ACC112 (cell line): Measurements from ENCODE around the gene RAB3C.

Experiments used
- H2AFZ ChIP-seq: fragments of 200-600 bp; sonication (generic); one replicate; pipeline ENCODE4 v1.6.0; 2017; ENCODE audit warnings: antibody characterized with exemption, low read length; ENCODE audit not compliant: unreplicated experiment
- H3K27ac ChIP-seq: fragments of 200-600 bp; sonication (generic); 2 replicates; pipeline ENCODE4 v1.5.1; 2014; ENCODE audit warnings: low read depth, mild to moderate bottlenecking, antibody characterized with exemption, low read length, moderate library complexity
- H3K27me3 ChIP-seq: fragments of 200-600 bp; sonication (generic); 2 replicates; pipeline ENCODE4 v1.6.1; 2014; ENCODE audit warnings: mild to moderate bottlenecking, antibody characterized with exemption, low read length, moderate library complexity, mixed read lengths; ENCODE audit not compliant: insufficient read depth
- H3K36me3 ChIP-seq: fragments of 200-600 bp; sonication (generic); 2 replicates; pipeline ENCODE4 v1.6.1; 2016; ENCODE audit warnings: mild to moderate bottlenecking, antibody characterized with exemption, low read length, moderate library complexity, mixed read lengths; ENCODE audit not compliant: insufficient read depth
- H3K4me1 ChIP-seq: fragments of 200-600 bp; sonication (generic); one replicate; pipeline ENCODE4 v1.6.1; 2016; ENCODE audit warnings: low read length, mixed read lengths; ENCODE audit not compliant: insufficient read depth, unreplicated experiment, control insufficient read depth
- H3K4me3 ChIP-seq: fragments of 200-600 bp; sonication (generic); 2 replicates; pipeline ENCODE4 v1.5.1; 2014; ENCODE audit warnings: mild to moderate bottlenecking, low read depth, low read length
- H3K79me2 ChIP-seq: fragments of 200-600 bp; sonication (generic); one replicate; pipeline ENCODE4 v1.6.0; 2016; ENCODE audit warnings: low read length; ENCODE audit not compliant: control insufficient read depth, unreplicated experiment, insufficient read depth

Gene RAB3C

DNA sequence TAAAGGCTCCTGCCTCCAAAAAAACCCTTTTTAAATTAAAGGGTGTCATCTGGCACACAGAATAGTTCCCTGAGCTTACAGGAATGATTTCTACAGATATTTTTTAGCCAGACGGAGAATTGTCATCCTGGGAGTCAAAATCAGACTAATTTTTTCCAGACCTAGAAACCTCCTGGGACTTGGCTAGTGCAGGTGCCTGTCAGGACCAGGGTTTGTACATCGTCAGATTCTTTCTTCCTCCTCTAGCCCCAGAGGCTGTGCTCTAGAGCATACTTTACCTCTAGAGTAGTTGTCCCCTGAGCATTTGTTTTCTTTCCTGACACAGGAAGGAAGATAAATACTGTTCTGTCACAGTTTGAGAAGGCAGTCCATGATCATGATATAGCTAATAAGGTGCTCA lies 52.5 kb downstream of the RAB3C start:
- no peaks in the 10 kb centered on the region for H3K4me1 ChIP-seq
- no peak overlapping the region for H3K27ac ChIP-seq
- no peaks in the 10 kb centered on the region for H3K36me3 ChIP-seq
- no peaks in the 10 kb centered on the region for H3K79me2 ChIP-seq
- peaks cover 41% of the 10 kb centered on the region for H3K27me3 ChIP-seq
- no peak overlapping the region for H3K4me3 ChIP-seq
- no peak overlapping the region for H2AFZ ChIP-seq

DNA sequence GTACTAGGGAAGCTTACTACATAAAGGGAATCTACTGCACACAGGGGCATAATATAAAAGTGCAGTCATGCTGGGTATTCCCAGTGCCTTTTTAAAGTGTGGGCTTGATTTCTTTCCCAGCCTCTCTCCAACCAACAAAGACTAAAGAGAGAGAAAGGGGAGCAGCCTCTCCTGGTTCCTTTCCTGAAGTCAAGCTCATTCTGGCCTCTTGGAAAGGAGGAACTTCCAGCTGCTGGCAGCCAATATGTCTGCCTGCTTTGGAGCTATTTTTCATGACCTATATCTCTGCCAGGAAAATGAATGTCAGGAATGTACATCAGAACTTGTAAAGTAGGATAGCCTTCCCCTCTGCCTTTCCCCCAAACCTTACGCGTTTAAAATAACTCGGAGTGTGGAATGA lies 57.1 kb downstream of the RAB3C start:
- no peak overlapping the region for H3K27ac ChIP-seq
- no peak overlapping the region for H3K4me3 ChIP-seq
- peaks cover 35% of the 10 kb centered on the region for H3K27me3 ChIP-seq
- H2AFZ ChIP-seq, result no peak overlapping the region
- no peaks in the 10 kb centered on the region for H3K36me3 ChIP-seq
- no peaks in the 10 kb centered on the region for H3K4me1 ChIP-seq
- H3K79me2 ChIP-seq, result no peaks in the 10 kb centered on the region

DNA sequence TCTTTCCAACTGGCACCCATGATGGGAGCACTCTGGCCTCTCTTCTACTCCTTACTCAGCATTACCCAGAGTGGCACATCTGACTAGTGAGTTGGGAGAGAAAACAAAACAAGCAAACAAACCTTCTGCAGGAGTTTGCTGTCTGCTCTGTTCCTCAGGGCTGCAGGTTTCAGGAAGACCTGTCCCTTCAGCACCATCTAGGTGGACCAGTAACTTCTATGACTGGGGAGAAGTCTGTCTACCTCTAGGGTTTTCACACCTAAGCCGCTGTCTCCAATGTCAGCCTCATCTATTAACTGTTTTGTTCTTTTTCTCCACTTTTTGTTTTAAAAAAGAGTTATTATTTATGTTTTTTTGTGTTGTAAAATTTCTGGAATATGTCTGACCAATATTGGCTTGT lies 58.7 kb downstream of the RAB3C start:
- no peak overlapping the region for H3K4me3 ChIP-seq
- no peaks in the 10 kb centered on the region for H3K36me3 ChIP-seq
- no peak overlapping the region for H3K27ac ChIP-seq
- H2AFZ ChIP-seq, result no peak overlapping the region
- no peaks in the 10 kb centered on the region for H3K4me1 ChIP-seq
- no peaks in the 10 kb centered on the region for H3K79me2 ChIP-seq
- H3K27me3 ChIP-seq, result peaks cover 35% of the 10 kb centered on the region

DNA sequence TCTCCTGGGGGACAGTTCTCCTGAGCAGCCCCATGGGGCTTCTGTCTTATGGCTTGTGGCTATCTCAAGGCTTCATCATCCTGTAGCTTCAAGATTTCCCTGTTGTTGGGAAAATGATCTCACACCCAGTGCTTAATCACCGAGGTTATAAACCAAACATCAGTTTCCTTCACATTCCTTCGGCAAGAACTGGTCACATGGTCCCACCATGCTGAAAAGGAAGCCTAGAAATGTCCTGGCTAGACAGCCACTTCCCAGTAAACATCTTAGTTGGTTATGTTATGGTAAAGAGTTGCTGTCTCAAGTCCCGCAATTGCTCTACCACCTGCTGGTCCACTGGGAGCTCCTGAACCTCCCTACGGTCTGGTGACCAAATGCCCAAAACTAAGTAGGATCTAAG lies 66.0 kb downstream of the RAB3C start:
- H3K4me1 ChIP-seq, result no peaks in the 10 kb centered on the region
- H2AFZ ChIP-seq, result no peak overlapping the region
- no peaks in the 10 kb centered on the region for H3K79me2 ChIP-seq
- no peak overlapping the region for H3K27ac ChIP-seq
- H3K36me3 ChIP-seq, result no peaks in the 10 kb centered on the region
- H3K27me3 ChIP-seq, result peaks cover 56% of the 10 kb centered on the region
- H3K4me3 ChIP-seq, result no peak overlapping the region

DNA sequence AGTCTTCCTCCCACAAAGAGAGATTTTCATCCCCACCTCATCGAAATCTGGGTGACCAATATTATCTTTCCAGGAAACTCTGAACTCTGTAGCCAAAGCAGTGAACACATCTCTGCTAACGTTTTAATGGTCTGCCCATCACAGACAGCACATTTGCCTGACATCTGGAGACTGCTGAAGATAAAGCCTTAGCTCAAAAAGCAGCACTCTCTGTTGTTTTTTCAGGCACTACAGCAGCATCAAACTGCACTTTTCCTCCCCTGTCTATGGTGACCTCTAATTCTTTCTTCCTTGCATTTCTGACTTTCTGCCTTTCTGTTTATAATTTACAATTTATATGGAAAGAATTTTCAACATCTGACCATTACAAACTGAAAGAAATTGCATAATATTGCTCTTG lies 66.8 kb downstream of the RAB3C start:
- Histone ChIP-seq H3K27ac (no peak overlapping the region), H3K27me3 (peaks cover 49% of the 10 kb centered on the region), H3K4me3 (no peak overlapping the region), H3K36me3 (no peaks in the 10 kb centered on the region), H3K79me2 (no peaks in the 10 kb centered on the region), H2AFZ (no peak overlapping the region), H3K4me1 (no peaks in the 10 kb centered on the region)

DNA sequence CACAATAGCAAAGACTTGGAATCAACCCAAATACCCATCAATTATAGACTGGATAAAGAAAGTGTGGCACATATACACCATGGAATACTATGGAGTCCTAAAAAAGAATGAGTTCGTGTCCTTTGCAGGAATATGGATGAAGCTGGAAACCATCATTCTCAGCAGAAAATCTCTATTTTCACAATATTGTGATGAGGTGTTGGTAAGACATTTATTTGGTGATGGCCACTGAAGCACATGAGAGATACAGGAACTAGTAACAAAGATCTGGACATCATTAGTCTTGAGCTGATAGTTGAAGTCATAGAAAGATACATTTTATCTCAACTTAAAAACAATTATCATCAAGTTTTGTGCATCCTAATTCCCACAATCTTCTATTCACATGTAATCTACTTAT lies 70.6 kb downstream of the RAB3C start:
- Histone ChIP-seq H3K27ac (no peak overlapping the region), H3K4me1 (no peaks in the 10 kb centered on the region), H2AFZ (no peak overlapping the region), H3K4me3 (no peak overlapping the region), H3K27me3 (peaks cover 37% of the 10 kb centered on the region), H3K79me2 (no peaks in the 10 kb centered on the region), H3K36me3 (no peaks in the 10 kb centered on the region)

DNA sequence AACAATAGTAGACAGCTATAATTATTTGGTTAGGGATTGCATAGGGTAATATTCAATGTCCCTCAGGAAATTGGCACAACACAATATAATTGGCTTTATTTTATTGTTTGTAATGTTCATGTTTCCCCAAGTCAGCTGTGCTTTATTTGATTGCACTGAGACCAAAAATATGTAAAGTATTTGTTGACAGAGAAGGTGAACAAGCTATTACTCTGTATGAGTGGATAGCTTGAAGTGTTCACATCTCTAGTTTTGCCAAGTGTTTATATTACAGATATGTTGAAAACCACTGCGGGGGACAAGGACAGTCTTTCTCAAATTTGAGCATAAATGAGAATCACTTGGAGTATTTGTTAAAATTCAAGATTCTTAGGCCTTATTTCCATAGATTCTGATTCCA lies 83.3 kb downstream of the RAB3C start:
- Histone ChIP-seq H3K4me1 (no peaks in the 10 kb centered on the region), H3K4me3 (no peak overlapping the region), H3K27ac (no peak overlapping the region), H3K79me2 (no peaks in the 10 kb centered on the region), H3K36me3 (no peaks in the 10 kb centered on the region), H3K27me3 (peaks cover 21% of the 10 kb centered on the region), H2AFZ (no peak overlapping the region)

DNA sequence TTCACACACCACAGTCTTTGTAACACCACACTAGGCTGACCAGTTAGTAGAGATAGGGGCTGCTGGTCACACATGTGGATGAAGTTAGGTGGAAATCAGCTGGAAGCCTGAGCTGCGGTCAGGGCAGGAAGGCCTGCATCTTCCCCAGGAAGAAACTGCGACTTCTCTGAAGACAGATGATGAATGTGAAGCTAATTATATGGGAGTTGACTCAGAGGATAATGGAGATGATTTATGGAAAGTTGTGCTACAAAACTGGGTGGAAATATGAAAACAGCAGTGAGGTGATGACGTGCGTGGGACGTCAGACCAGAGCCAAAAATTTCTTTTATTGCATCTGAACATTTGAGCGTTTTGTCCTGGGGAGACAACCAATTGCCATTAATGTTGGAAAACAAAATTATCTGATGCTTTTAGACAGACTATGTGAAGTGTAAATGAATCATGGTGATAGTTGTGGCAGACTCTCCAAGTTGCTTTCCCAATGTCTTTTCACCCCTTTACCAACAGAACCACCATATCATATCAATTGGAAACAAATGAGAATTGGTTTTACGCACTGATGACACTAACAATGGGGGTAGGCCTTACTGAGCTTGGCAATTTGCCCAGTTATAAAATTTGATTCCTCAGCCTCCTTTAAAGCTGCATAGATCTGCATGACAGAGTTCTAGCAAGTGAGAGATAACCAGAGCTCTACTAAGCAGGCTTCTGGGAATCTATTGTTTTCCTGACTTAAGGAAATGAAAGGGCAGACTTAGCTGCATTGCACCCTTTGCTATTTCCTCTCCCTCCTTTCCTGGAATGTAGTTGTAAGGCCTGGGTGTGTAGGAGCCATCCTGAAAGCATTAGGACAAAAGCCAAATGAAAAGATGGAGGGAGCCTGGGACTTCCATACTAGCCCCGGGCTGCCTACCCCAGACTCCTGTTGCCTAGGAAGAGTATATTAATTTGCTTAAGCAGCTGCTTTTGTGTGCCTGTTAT lies 84.0 kb downstream of the RAB3C start:
- Histone ChIP-seq H3K4me1 (no peaks in the 10 kb centered on the region), H3K79me2 (no peaks in the 10 kb centered on the region), H3K36me3 (no peaks in the 10 kb centered on the region), H3K27me3 (peaks cover 22% of the 10 kb centered on the region), H2AFZ (no peak overlapping the region), H3K27ac (no peak overlapping the region), H3K4me3 (no peak overlapping the region)

DNA sequence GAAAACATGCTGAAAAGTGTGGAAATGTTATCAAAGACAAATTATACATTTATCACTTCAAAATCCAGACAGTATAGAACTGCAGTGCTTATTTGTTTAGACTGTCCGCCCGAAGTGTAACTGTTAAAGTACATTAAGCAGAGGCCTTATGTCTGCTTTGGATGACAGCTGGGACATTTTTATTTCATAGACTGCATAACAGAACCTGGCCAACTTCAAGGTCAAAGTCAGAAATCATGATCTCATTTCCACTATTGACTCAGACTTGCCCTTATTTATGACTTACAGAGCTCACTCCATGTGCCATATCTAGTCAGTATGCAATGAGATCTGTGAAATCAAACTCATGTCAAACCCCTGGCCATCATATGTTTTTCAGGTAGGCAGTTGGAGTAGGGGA lies 87.7 kb downstream of the RAB3C start:
- no peak overlapping the region for H3K27ac ChIP-seq
- no peak overlapping the region for H2AFZ ChIP-seq
- no peaks in the 10 kb centered on the region for H3K79me2 ChIP-seq
- H3K36me3 ChIP-seq, result no peaks in the 10 kb centered on the region
- no peak overlapping the region for H3K4me3 ChIP-seq
- no peaks in the 10 kb centered on the region for H3K4me1 ChIP-seq
- peaks cover 26% of the 10 kb centered on the region for H3K27me3 ChIP-seq

DNA sequence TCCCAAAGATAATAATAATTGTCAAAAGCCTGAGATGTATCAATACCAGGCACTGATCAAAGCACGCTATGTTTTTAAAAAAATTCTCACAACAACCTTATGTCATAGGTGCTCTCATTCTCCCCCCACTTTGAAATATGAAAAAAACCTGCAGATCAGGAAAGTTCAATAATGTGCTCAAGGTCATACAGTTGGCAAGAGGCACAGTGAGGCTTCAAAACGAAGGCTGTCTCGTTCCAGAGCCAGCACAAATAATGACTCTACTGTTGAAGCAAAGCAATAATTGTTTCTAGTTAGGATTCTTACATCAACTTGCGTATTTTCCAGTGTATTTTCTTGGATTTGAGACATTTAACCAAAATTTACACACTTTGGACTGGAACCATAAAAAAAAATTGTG lies 88.3 kb downstream of the RAB3C start:
- H2AFZ ChIP-seq, result no peak overlapping the region
- H3K4me3 ChIP-seq, result no peak overlapping the region
- H3K79me2 ChIP-seq, result no peaks in the 10 kb centered on the region
- H3K4me1 ChIP-seq, result no peaks in the 10 kb centered on the region
- H3K27me3 ChIP-seq, result peaks cover 26% of the 10 kb centered on the region
- H3K36me3 ChIP-seq, result no peaks in the 10 kb centered on the region
- no peak overlapping the region for H3K27ac ChIP-seq

DNA sequence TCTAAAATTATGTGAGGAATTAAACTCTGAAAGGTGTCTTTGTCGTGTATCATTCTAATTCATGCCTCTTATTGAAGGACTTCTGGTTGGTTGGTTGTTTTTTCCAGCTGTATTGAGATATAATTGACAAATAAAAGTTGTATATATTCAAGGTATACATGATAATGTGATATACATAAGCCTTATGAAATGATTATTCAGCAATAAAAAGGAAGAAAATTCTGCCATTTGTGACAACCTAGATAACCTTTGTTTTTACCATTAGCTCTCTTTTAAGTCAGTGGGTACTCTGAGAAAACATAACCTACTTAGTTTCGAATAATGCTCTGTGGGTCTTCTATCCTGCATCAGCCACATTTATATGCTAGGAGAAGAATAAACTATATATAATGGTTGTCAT lies 89.6 kb downstream of the RAB3C start:
- H3K27ac ChIP-seq, result no peak overlapping the region
- H2AFZ ChIP-seq, result no peak overlapping the region
- H3K36me3 ChIP-seq, result no peaks in the 10 kb centered on the region
- no peaks in the 10 kb centered on the region for H3K79me2 ChIP-seq
- H3K4me1 ChIP-seq, result no peaks in the 10 kb centered on the region
- peaks cover 27% of the 10 kb centered on the region for H3K27me3 ChIP-seq
- no peak overlapping the region for H3K4me3 ChIP-seq
